Stimulated activated CD4-positive, alpha-beta T cell treated with anti-CD3 and anti-CD28 coated beads, Interleukin-1b, Interleukin-23, amount 100 ng/mL, for 1 hour (primary cell): ENCODE data around the gene CEACAM20.
"Not testable (repeated sequence)": the region's sequence is repeated elsewhere in the genome, so short reads cannot be mapped to it uniquely, and the experiment has no call there.

Experiments used
- DNase-seq, 2 donors: peaks; one replicate each; pipeline ENCODE4 v3.0.0-alpha.2; 2020; ENCODE audit warnings: low read depth in 2 of 2

The CEACAM20 gene

DNA sequence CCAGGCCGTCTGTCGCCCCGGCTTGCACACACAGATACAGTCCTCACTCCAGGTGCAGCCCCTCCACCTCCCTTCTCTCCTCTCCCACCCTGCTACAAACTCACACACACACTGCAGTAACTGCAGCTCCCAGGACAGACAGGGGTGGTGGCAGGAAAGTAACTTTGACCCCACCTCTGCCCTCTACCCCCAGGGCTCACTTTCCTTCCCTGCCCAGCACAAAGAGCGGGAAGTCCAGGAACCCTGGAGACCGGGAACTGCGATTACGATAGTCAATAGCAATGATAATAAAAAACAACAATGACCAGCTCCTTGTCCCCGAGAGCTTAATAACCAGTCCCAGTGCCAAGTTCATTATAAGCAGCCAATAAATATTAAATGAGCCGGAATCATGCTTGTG lies at the start of gene CEACAM20:
TSS of gene CEACAM20 (minus strand) at position 140 of the 400 bp plus-strand sequence. CDS start 166 bp downstream, outside the sequence.
- no peak for DNase-seq

DNA sequence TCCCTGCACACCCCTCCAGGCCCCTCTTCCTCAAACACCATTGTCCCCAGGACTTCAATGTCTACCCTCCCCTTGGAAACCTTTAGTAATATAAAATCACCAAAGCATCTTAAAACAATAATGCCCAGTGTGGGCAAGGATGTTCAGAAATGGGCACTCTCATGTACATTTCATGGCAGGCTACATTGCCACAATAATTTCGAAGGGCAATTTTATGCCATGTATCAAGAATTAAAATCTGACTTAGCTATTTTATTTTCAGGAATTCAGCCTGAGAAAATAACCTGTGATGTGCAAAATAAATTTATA lies 48.0 kb upstream of the CEACAM20 start:
- DNase-seq, result no peak

DNA sequence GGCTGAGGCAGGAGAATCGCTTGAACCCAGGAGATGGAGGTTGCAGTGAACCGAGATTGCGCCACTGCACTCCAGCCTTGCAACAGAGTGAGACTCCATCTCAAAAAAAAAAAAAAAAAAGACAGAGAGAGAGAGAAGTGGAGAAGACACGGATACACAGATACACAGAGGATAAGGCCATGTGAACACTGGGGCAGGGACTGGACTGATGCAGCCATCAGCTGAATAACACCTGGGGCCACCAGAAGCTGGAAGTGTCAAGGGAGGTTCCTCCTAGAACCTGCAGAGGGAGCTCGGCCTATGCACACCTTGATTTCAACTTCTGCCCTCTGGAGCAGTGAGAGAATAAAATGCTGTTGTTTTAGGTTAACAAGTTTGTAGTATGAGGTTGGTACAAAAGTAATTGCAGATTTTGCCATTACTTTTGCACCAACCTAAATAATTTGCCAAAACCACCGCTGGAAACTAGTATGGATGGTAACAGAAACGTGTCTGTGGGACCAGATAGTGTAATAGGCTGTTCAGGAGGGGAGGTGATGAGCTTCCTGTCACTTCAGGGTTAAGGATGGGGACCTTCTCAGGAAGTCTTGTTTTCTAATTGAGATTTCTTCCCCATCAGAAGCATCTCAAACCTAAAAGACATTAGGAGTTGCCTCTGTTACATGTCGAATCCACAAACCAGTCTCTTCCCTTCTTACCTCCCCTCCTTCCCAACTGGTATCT lies 47.5 kb upstream of the CEACAM20 start:
- DNase-seq, result no peak

DNA sequence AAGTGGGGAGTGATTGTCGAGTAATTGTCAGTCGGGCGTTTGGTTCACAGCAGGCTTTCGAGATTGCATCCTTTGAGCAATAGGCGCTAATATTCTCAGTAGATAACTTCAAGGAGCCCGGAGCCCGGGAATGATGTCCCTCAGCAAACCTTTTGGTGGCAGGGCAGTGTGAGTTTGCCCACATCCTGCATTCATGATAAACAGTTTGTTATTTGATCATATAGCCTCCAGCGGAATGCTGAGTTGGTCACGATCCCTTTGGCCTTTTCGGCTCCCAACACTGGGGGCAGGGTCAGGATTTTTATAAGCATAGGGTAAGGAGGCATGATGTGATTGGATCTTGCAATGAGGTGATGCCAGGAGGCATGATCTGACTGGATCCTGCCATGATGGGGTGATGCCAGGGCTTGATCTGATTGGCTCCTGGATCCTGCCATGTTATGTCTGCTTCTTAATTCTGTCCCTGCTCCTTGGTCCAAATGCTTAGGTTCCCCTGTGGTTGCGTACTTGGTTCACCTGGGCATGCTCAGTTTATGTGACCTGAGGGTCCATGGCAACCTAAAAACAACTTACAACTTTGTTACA lies 45.7 kb upstream of the CEACAM20 start:
- DNase-seq, result no peak

DNA sequence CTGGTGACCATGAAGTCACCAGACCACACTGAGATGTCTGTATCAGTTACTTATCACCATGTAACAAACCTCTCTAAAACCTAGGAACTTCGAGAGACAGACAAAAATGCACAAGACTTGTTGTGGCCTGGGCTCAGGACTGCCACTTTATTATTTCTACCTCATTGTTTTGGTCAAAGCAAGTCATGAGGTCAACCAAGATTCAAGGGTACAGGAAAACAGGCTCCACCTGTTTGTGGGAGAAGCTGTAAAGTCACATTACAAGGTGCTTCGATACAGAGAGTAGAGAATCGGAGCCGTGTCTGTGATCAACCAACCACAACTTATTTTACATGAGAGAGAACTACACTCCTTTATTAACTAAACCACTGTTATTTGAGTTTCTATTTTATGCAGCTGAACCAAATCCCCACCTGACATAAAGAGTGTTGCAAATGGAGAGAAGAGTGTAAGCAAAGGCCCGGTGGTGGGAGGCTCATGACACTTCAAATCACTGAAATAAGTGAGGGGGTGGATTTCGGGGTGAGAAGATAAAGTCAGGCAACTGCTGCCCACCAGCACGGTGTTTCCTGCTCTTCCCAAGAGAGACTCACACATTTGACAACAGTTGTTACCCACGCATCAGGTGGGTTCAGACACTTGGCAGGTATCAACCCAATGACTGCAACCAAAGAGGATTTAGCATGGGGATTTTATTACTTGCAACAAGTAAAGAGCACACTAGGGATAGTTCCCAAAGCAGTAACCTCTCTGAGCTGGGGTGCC lies 44.9 kb upstream of the CEACAM20 start:
- no peak for DNase-seq

DNA sequence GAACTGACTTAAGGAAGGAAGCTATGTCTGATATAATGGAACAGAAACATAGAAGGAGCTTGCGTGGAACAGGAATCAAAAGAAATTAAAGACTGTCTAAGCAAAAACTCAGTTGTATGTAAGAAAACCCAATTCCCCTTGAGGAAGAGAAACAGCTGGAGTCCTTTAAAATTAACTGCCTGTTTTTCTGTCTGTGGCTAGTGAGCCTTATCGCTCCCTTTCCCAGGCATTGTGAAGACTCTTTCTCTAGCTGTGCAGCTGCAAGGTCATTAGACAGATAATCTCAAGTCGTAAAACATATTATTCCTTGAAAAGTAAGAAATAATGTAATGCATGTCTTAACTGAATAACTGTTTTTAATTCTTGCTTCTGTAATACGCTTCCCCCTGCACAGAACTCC lies 44.2 kb upstream of the CEACAM20 start:
- no peak for DNase-seq

DNA sequence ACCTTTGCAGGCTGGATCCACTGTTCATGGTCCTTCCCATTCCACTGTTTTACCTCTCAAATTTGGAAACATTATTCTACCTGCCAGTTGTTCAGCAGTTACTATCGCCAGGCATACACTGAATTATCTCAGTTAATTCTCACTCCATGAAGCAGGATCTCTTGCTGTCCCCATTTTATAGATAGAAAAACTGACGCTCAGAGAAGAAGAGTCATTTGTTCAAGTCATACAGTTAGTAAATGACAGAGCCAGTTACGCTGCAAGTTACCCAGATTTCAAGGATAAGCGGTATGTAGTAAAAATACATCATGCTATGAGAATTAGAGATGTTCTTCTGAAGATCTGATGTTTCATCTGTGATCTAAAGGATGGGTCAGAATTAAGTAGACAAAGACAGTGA lies 43.7 kb upstream of the CEACAM20 start:
- DNase-seq, result no peak

DNA sequence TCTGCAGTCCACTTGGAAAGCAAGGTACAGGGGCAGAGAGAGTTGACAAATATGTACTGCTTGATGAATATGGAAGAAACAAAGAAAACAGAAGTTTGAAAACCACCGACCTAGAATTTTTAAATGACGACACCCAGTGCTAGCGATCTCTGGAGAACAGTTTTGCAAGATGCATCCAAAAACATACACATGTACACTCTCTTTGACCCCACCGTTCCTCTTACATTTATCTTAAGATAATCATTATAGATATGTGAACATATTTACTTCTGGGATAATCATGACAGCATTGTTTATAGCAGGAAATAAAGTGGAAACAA lies 43.1 kb upstream of the CEACAM20 start:
- no peak for DNase-seq

DNA sequence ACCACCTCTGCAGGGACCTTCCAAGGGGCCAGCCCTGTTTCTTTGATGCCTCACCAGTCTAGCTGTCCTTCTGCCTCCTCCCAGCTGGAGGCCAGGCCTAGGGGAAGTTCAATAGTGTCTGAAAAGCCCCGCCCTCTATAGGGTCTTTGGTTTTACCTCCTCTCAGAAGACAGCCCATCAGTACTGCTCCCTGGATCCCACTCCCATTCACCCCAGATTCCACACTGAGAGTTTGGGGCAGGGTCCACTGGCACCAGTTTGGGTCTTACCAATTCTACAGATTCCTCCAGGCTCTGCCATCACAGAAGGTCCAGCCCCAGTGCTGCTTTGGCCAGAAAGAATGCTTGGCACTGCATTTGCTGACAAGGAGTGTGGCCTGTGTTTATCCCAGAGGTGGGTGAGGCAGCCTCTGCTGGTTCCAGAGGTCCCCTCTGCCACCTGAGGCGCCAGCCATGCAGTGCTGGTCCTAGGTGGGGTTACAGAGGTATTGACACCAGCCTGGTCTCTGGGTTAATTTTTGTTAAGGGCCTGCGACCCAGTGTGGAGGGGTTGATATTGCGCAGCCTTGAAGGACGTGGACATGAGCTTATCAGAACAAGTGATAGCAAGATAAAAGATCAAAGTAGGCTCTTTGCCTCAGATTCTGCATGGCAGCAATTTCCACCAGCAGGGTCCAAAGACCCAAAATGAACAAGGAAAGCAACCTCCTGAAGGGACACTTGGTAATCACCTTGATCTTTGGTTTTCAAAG lies 42.5 kb upstream of the CEACAM20 start:
- no peak for DNase-seq

DNA sequence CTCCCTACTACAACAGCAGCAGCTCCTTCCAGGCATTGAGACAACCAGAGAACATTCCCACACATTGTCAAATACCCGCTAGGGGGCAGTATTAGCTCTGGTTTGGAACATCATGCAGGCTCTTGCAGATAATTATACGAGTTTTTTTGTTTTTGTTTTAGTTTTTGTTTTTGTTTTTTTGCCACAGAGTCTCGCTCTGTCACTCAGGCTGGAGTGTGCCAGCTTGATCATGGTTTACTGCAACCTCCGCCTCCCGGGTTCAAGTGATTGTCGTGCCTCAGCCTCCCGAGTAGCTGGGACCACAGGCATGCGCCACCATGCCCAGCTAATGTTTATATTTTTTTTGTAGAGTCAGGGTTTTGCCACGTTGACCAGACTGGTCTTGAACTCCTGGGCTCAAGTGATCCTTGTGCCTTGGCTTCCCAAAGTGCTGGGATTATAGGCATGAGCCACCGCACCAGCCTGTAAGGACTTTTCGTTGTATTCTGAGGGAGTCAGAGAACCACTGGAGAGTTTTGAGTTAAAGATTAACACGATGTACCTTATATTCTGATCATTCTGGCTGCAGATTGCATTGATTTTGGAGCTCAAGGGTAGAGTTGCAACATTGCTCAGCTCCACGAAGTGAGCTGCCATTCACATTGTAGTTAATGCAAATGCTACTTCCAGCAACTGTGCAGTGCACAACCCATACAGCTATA lies 41.7 kb upstream of the CEACAM20 start:
- peak; percentile 10 to 15 for DNase-seq

DNA sequence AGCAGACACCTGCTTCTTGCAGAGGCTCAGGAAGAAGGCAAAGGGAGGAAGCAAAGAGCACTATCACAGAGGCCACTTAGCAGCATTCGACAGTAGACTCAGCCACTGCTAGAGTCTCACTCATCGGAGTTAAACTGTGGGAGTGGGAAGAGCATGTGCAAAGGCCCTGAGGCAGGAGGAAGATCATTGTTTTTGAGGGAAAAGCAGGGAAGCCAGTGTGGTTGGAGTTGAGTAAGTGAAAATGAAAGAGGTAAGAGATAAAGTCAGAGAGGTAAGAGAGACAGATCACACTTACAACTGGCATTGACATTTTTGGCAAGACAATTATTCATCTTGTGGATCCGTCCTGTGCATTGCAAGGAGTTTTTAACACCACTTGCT lies 41.1 kb upstream of the CEACAM20 start:
- DNase-seq, result no peak

DNA sequence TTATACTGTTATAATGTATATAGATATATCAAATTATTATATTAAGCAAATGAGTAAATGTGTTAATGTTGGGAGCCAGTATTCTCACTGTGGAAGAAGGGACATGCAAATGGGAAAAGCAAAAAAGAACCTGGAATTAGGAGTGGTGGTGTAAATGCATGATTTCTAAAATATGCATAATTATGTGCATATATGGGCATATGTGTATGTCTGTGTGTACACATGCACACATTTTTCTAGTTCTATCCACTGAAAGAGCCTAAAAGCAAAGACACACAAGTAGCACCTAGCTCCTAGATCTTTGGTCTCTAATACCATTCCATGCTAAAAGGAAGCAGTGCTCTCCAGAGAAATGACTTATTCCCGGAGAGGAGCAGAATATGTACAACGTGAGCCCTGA lies 38.3 kb upstream of the CEACAM20 start:
- DNase-seq, result no peak

DNA sequence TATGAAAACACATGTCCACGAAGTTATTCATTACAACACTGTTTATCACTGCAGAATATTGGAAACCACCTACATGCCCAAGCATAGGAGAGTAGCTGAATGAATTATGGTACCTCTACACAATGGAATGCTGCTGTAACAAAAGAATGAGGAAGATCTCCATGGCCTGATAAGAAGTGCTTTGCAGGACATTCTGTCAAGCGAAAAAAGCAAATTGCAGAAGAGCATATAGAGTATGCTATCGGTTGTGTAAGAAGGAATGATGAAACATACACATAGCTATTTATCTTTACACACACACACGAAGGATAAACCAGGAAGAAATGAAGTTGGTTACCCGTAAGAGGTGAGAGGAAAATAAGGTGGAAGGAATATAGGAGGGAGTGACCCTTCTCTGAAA lies 37.5 kb upstream of the CEACAM20 start:
- no peak for DNase-seq

DNA sequence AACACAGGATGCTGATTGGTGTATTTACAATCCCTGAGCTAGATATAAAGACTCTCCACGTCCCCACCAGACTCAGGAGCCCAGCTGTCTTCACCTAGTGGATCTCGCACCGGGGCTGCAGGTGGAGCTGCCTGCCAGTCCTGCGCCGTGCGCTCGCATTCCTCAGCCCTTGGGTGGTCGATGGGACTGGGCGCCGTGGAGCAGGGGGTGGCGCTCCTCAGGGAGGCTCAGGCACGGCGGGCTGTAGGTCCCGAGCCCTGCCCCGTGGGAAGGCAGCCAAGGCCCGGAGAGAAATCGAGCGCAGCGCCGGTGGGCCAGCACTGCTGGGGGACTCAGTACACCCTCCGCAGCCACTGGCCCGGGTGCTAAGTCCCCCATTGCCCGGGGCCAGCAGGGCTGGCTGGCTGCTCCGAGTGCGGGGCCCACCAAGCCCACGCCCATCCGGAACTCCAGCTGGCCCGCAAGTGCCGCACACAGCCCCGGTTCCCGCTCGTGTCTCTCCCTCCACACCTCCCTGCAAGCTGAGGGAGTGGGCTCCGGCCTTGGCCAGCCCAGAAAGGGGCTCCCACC lies 33.7 kb upstream of the CEACAM20 start:
- not testable (repeated sequence) for DNase-seq

DNA sequence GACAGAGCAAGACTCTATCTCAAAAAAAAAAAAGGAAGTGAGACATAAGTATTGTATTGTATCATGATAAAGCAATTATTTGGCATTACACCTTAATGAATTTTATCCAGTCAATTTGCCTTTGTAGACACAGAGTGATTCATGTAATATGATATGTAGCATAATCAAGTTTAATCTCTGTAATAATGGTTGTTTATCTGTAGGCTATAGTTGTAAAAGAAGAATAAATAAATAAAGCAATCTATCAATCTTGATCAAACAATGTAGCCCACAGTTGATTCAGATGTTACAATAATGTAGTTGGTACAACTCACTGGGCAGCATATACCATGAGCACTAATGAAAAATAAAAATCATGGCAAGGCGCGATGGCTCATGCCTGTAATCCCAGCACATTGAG lies 28.5 kb upstream of the CEACAM20 start:
- no peak for DNase-seq

DNA sequence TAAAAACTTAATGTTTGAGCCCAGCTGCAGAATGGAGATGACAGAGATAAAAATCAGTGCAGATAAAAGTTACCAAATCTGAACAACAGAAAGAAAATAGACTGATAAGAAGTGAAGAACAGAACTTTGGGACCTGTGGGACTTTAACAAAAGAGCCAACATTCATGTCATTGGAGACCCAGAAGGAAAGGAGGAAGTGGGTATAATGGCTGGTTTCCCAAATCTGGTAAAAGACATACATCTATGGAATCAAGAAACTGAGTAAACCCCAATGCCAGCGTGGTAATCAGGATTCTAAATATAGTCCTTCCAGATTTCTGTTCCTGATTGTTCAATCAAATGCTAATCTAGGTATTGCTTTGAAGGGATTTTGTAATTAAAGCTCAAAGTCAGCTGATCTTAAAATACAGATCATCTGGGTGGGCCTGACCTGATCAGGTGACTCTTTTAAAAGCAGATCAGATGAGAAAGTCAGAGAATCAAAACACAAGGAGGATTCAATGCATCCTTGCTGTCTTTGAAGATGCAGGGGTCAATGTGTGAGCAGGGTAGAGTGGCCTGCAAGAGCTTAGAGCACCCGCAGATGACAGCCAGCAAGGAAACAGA lies 25.3 kb upstream of the CEACAM20 start:
- no peak for DNase-seq

DNA sequence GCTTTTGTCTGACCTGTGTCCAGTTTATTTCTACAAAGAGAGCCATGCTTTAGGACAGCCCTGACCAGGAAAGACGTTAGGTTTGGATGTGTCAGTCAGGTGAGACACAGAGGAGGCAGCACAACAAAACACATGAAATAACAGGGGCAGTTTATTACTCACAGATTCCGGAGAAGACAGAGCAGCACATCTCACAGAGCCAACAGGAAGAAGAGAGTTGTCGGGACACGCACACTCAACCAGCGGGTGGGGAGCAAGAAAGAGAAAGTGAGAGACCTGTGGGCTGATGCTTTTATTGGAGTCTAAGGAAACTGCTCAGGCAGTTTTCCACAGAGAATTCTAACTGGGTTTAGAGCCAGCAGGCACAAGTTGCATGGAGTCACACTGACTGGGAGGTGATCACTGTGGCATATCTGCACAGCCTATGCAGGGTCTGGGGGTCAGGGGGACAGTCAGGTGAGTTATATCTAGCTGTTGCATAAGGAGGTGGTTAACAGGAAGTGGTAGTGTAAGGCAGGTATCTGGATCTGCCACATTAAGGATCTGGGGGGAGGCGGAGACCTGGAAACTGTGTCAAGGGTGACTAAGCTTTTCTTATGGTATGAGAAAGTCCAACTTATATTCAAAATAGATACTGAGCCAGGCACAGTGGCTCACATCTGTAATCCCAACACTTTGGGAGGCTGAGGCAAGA lies 24.1 kb upstream of the CEACAM20 start:
- DNase-seq, result no peak

DNA sequence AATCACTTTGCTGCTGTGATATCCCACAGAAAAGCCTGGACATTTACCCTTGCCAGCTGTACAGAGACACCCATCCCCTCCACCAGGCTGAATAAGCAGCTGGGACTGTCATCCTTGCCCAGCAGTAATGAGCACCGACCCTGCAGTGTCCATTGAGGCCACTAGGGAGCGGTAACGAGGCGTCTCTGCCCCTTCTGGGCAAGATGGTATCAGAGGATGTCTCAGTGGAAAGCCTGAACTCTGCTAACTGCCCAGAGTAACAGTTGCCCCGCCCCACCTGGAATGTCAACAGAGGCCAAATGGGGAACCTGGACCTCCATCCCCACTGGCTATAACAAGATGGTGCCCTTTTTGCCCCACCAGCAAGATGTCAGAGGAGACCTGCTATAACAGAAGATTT lies 22.8 kb upstream of the CEACAM20 start:
- peak in 1 of 2 donors; percentile 3 for DNase-seq

DNA sequence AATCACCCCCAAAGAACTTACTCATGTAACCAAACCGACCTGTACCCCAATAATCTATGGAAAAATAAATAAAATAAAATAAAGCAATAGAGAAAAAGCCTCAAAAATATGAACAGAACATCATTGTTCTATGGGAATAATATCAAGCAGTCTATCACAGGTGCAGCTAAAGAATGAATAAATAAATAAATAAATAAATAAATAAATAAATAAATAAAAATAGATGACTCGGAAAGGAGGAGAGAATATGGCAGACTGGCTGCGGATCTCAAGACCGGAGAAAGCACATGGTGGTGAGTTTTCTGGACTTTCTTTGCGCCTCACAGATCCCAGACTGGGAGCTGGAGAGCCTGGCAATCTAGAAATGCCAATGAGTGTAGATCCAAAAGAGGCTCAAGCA lies 22.4 kb upstream of the CEACAM20 start:
- DNase-seq, result no peak

DNA sequence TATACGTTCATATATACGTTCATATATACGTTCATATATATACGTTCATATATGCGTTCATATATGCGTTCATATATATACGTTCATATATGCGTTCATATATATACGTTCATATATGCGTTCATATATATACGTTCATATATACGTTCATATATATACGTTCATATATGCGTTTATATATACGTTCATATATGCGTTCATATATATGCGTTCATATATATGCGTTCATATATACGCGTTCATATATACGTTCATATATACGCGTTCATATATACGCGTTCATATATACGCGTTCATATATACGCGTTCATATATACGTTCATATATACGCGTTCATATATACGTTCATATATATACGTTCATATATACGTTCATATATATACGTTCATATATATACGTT lies 21.5 kb upstream of the CEACAM20 start:
- DNase-seq, result not testable (repeated sequence)

DNA sequence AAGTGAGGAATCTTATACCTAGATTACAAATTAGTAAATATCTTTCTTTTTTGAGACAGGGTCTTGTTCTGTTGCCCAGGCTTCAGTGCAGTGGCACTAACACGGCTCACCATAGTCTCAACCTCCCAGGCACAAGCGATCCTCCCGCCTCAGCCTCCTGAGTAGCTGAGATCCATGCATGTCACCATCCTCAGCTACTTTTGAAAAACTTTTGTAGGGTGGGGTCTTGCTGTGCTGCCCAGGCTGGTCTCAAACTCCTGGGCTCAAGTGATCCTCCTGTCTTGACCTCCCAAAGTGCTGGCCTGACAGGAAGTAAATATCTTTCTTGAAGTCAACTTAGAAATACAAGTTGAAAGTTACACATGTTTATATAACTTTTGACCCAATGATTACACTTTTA lies 20.0 kb upstream of the CEACAM20 start:
- no peak for DNase-seq
